Measurements from ENCODE around the gene LGR4. TPM values are rescaled to one million over a fixed set of nuclear protein-coding genes. Genes with fewer than 3 reads are reported as not detected.
A peak's percentile ranks its signal among the peaks of the same experiment; 100 is the strongest.

The LGR4 gene
- total RNA-seq, 1 experiment from 2014 or later = 33.4 TPM

DNA sequence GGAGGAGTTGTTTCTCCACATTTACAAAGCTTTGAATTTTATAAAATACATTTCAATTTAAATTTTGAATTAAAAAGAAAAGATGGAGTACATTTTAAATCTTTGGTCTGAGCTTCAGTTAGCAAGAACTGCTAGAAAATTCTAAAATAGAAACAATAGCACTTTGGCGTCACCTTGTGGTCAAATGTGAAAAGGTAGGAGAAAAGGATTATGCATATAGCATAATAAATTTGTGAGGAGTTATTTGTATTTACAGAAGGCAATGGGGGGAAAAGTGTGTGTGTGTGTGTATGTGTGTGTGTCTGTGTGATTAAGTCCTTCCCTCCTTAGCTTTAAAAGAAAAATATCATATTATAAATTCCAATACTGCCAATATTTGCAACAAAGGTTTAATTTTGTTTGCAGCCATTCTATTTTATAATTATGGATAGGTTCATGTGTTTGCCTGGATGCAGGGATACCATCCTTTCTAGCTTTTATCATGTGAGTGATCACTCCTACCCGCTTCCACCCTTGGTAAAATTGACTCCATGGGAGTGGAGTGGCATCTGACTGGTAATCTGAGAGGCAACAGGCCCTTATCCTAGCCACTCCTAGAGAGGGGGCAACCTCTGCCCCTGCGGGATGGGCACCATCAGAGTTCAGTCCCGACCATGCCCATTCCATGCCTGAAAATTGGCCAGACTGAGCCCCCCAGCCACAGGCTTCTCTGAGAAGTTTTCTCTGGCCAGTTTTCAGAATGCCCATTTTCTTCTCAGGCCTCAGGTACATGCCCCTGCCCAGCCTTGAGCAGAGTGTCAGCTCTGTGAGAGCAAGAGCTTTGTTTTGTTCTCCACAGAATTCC, 13.6 kb upstream of the LGR4 start:
- H3K4me3 ChIP-seq = no peak overlapping the region
- no peaks in the 10 kb centered on the region for H3K9me2 ChIP-seq (ENCODE audit: insufficient read depth)
- no peaks in the 10 kb centered on the region; the same call in 1 of the 2 replicates for H3F3A ChIP-seq (ENCODE audit: insufficient read depth, low read depth)
- H2AFZ ChIP-seq = no peak overlapping the region
- BruUV-seq (replicated peaks) = no TSS peak
- no peaks in the 10 kb centered on the region for H4K20me1 ChIP-seq (ENCODE audit: insufficient read depth)
- ChIA-PET CTCF (interaction anchor here (0.7 to 1.8 kb wide), 9 partner anchors 9 to 302 kb away, joined by 3 to 23 read pairs (median 3); partner anchors contain the start of gene LGR4), POLR2A (ENCODE audit: unreplicated experiment) (interaction anchor here (0.6 to 0.9 kb wide), 3 partner anchors 11 to 865 kb away, joined by 3 to 7 read pairs (median 5); partner anchors contain the start of gene LGR4)
- TF ChIP-seq EZH2 (IDR thresholded peaks at IDR 0.05; ENCODE audit: low read depth) (no peak), CTCF (conservative IDR thresholded peaks at IDR 0.05) (peak; percentile 95)
- H3K9me3 ChIP-seq (ENCODE audit: insufficient read depth, low read depth) = no peaks in the 10 kb centered on the region
- no peaks in the 10 kb centered on the region for H3K27me3 ChIP-seq (ENCODE audit: insufficient read depth, low read depth)
- DNase-seq = peak in 1 of 2 experiments; percentile 54
- H3K36me3 ChIP-seq (ENCODE audit: low read depth) = no peaks in the 10 kb centered on the region
- no peaks in the 10 kb centered on the region for H3K79me2 ChIP-seq (ENCODE audit: low read depth)
- H3K4me1 ChIP-seq (replicated peaks; ENCODE audit: insufficient read depth) = no peaks in the 10 kb centered on the region
- no peak overlapping the region for H3K27ac ChIP-seq
- no peak overlapping the region for H3K4me2 ChIP-seq
- intact Hi-C loops (cut with micrococcal nuclease; ENCODE audit: unreplicated experiment) = loop anchor here (1.0 to 5.0 kb wide), 5 partner anchors 190 to 1504 kb away; no protein-coding TSS in a partner anchor

DNA sequence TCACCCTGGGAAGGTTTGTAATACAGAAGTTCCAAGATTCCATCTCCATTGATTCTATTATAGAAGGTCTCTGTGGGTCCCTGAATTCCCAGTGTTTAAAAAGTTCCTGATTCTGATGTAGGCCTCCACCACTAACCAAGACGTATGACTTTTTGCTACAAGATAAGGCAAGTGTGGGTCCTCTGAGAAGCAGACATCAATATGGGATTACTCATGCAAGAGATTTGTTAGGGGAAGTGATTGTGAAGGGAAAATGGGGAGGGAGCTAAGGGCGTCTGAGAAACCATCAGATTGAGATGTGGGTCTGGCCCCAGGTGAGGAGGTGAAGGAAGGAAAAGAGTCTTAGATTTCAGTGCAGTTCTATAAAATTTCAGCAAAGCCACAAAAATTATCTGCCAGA, 10.2 kb upstream of the LGR4 start:
- intact Hi-C loops (cut with micrococcal nuclease; ENCODE audit: unreplicated experiment) = no loop called here
- H3K27ac ChIP-seq = no peak overlapping the region
- H3K79me2 ChIP-seq (ENCODE audit: low read depth) = no peaks in the 10 kb centered on the region
- no TSS peak for BruUV-seq (replicated peaks)
- no peaks in the 10 kb centered on the region for H3K4me1 ChIP-seq (replicated peaks; ENCODE audit: insufficient read depth)
- H2AFZ ChIP-seq = no peak overlapping the region
- DNase-seq = no peak
- ChIA-PET CTCF (interaction anchor here (0.6 kb wide), 1 partner anchor 456 kb away, joined by 4 read pairs; no protein-coding TSS in a partner anchor), POLR2A (ENCODE audit: unreplicated experiment) (no interaction called here)
- H3F3A ChIP-seq (ENCODE audit: insufficient read depth, low read depth) = no peaks in the 10 kb centered on the region; the same call in 1 of the 2 replicates
- no peaks in the 10 kb centered on the region for H4K20me1 ChIP-seq (ENCODE audit: insufficient read depth)
- H3K9me3 ChIP-seq (ENCODE audit: insufficient read depth, low read depth) = no peaks in the 10 kb centered on the region
- H3K4me2 ChIP-seq = no peak overlapping the region
- no peaks in the 10 kb centered on the region for H3K27me3 ChIP-seq (ENCODE audit: insufficient read depth, low read depth)
- H3K9me2 ChIP-seq (ENCODE audit: insufficient read depth) = no peaks in the 10 kb centered on the region
- TF ChIP-seq EZH2 (IDR thresholded peaks at IDR 0.05; ENCODE audit: low read depth) = no peak
- no peak for TF ChIP-seq CTCF (conservative IDR thresholded peaks at IDR 0.05)
- no peak overlapping the region for H3K4me3 ChIP-seq
- no peaks in the 10 kb centered on the region for H3K36me3 ChIP-seq (ENCODE audit: low read depth)

DNA sequence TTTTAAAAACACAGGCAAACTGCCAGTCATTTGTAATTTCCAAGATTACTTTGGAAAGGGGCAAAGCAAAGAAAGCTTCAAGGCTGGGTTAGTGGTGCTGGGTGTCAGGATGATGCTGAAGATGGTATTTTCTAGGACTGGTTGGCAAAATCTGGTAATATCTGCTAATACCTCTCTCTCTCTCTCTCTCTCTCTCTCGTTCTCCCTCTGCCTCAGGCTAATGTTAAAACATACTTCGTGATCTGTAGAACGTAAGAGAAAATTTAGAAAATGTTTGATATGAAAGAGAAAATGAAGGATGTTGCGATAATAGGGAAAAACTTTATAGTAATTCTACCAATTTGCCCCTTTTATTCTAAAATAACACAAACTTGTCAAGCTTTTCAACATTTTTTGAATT, 9.4 kb upstream of the LGR4 start:
- BruUV-seq (replicated peaks) = no TSS peak
- Histone ChIP-seq H3K9me2 (ENCODE audit: insufficient read depth) (no peaks in the 10 kb centered on the region), H3K9me3 (ENCODE audit: insufficient read depth, low read depth) (no peaks in the 10 kb centered on the region), H3F3A (ENCODE audit: insufficient read depth, low read depth) (no peaks in the 10 kb centered on the region; the same call in 1 of the 2 replicates), H4K20me1 (ENCODE audit: insufficient read depth) (no peaks in the 10 kb centered on the region), H2AFZ (no peak overlapping the region), H3K27me3 (ENCODE audit: insufficient read depth, low read depth) (no peaks in the 10 kb centered on the region), H3K4me2 (no peak overlapping the region), H3K4me3 (no peak overlapping the region), H3K79me2 (ENCODE audit: low read depth) (no peaks in the 10 kb centered on the region), H3K4me1 (replicated peaks; ENCODE audit: insufficient read depth) (no peaks in the 10 kb centered on the region), H3K36me3 (ENCODE audit: low read depth) (no peaks in the 10 kb centered on the region), H3K27ac (no peak overlapping the region)
- CTCF ChIA-PET = interaction anchor here (0.6 kb wide), 1 partner anchor 15 kb away, joined by 4 read pairs; no protein-coding TSS in a partner anchor
- intact Hi-C loops (cut with micrococcal nuclease; ENCODE audit: unreplicated experiment) = no loop called here
- TF ChIP-seq EZH2 (IDR thresholded peaks at IDR 0.05; ENCODE audit: low read depth) (no peak), CTCF (conservative IDR thresholded peaks at IDR 0.05) (no peak)
- POLR2A ChIA-PET (ENCODE audit: unreplicated experiment) = no interaction called here
- DNase-seq = no peak

Data from PC-9 (cell line).